Measurements from ENCODE around the gene HDAC7.
"Not testable (repeated sequence)": the region's sequence is repeated elsewhere in the genome, so short reads cannot be mapped to it uniquely, and the experiment has no call there.

Gene HDAC7

GRCh38 chr12:47849261-47849660 lies 29.6 kb upstream of the HDAC7 start:
- no peak for DNase-seq (ENCODE audit: low read depth in 2 of 2)

- DNase-seq (ENCODE audit: low read depth in 2 of 2), result no peak
These were observed 29.1 kb upstream of the HDAC7 start for GRCh38 chr12:47848853-47849252.

DNA sequence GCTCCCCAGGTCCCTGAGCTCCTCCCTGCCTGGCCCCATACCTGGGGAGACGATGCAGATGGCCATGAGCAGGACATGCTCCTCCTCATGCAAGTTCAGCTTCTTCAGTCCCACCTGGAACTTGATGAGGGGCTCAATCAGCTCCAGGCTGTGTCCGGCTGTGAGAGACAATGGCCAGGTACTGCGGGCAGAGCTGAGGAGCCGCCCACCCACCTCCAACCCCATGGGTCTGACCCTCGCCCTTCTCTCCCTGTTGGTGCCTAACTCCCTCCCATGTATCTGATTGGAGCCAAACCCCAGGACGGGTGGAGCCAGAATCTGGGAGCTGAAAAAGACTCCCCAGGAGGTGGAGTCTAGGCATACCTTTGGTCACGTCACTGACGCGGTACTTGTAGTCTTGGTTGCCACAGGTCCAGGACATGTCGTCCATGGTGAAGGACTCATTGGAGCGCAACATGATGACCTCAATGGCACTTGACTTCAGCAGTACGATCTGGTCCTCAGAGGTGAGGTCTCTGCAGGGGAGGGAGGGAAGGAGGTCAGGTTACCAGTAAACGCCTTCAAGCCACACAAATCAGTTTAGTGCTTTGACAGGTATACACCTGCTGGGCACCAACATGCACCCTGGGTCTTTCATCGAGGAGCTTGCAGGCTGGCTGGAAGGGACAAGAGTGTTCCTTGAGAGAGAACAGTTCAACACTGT lies 26.7 kb upstream of the HDAC7 start:
- DNase-seq (ENCODE audit: low read depth in 2 of 2), result no peak

GRCh38 chr12:47845081-47845480 lies 25.4 kb upstream of the HDAC7 start:
- no peak for DNase-seq (ENCODE audit: low read depth in 2 of 2)

GRCh38 chr12:47844264-47845019 lies 24.7 kb upstream of the HDAC7 start:
- DNase-seq (ENCODE audit: low read depth in 2 of 2), result no peak

DNA sequence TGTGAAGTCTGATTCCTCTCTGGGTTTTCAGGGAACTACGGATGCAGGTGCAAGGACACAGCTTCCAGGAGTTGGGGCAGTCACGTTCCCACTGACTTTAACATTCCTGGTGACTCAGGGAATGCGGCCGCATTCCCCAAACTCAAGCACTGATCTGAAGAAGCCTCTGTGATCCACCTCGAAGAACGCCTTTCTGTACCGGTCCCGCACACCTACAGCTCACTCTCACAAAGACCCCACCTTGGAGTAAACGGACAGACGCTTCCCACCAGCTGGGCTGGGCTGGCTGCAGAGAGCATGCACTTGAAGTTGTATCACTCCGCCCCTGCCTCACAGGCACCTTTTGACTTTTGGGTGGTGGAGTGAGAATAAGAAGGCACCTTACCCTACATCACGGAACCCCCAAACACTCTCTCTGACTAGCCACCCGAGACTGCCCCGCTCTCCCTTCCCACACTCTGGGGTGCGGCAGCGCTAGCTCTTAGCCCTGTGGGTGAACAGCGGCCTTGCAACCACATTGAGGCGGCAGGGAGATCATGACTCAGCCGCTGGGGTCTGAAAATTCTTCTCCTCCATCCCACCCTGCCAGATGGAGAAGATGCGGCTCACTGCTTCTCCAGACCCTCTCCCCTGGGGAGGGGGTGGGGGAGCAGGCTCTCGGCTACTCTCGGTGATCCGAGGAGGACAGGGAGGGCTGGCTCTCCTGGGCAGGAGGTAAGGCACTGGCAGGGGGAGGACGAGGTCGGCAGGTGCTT lies 23.7 kb upstream of the HDAC7 start:
- no peak for DNase-seq (ENCODE audit: low read depth in 2 of 2)

- DNase-seq (ENCODE audit: low read depth in 2 of 2), result not testable (repeated sequence)
These were observed 22.8 kb upstream of the HDAC7 start for GRCh38 chr12:47842543-47842942.

DNA sequence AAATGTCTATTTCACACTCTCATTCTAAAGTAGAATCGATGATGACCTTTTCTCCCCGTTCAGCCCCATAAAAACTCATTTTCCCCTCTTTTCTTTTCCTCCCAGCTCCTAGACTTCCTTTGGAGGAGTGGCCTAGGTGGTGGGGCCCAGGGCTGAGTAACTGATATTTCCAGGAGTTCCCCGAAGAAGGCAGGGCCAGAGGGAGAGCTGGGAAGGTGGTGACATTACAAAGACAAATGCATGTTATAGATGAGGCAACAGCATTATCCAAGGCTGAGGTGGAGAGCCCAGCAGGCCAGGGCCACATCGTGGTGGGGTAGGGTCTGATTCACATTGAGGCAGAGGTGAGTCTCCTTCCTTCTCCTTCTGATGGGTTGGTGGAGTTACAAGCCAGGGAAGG lies 22.2 kb upstream of the HDAC7 start:
- DNase-seq (ENCODE audit: low read depth in 2 of 2), result no peak

DNA sequence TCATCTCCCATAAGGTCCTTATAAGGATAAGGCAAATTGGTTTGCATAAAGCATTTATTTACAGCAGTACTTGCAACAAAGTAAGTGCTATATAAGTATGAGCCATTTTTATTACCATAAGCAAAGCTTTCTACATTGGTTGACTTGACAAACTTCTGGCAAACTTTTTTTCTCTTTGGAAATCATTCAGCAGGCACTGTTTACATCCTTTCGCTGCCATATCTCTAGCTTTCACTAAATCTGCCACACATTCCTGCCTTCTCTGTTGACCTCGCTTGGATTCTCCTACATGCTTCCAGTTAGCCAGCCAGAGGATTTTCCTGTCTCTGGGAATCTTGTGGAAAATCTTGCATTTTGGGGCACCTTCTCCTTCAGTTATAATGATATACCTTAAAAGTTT lies 21.8 kb upstream of the HDAC7 start:
- no peak for DNase-seq (ENCODE audit: low read depth in 2 of 2)

DNA sequence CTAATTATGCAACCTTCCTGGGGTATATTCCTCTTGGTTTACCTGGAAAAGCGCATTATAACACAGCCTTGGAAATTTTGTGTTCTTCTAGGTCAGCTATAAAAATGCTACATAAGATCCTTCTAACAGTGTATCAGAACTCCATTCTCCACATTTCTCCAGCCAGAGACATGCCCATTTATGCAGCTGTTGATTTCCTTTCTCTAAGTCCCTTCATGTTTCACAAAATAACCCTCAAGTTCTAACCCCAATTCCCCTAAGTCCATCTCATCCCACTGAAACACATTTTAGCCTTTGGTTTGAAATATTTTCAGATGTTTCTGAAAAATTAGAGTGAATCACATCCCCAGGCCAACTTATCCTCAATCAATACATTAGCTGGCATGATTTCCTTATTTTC lies 20.9 kb upstream of the HDAC7 start:
- DNase-seq (ENCODE audit: low read depth in 2 of 2), result no peak

- DNase-seq (ENCODE audit: low read depth in 2 of 2), result no peak
These were observed 19.6 kb upstream of the HDAC7 start for GRCh38 chr12:47839214-47839876.

GRCh38 chr12:47838286-47838931 lies 18.7 kb upstream of the HDAC7 start:
- no peak for DNase-seq (ENCODE audit: low read depth in 2 of 2)

DNA sequence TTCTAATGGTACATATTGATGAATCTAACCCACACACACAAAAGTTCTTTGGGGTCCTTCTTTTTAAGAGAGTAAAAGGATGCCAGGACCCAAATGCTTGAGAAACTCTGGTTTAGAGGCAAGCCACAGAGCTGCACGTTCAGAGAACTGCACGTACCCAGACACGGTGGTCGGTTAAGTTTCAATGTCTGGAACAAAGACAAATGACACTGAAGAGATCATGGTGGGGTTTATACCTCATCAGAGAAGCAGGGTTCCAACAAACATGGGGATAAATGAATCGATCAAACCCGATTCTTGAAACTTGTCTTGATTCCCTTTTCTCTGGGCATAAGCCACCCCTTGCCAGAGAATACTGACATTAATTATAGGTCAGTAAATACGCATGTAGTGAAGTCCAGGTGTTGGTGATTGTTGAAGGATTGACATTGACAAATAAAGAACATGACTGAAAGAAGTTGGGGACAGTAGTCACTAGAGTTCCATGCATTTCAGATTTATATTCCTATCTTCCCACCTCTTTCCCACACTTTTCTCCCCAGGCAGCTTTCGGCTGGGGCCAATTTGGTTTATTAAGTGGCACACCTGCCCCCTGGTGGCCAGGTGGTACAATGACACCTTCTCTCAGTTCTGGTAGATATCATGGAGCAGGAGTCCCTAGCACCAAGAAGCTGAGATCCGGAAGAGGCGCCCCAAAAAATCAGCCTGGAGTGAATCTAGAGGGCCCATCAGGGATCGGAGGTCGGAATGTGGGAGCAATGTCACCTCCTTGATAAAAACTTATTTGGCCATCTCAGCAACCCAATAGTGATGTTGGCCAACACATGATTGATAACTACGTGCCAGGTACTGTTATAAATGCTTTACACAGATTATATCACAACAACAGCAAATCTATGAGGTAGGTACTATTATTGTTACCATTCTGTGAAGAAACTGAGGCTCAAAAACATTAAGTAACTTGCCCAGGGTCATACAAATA lies 17.8 kb upstream of the HDAC7 start:
- DNase-seq (ENCODE audit: low read depth in 2 of 2), result no peak

GRCh38 chr12:47835831-47836155 lies 16.1 kb upstream of the HDAC7 start:
- no peak for DNase-seq (ENCODE audit: low read depth in 2 of 2)

DNA sequence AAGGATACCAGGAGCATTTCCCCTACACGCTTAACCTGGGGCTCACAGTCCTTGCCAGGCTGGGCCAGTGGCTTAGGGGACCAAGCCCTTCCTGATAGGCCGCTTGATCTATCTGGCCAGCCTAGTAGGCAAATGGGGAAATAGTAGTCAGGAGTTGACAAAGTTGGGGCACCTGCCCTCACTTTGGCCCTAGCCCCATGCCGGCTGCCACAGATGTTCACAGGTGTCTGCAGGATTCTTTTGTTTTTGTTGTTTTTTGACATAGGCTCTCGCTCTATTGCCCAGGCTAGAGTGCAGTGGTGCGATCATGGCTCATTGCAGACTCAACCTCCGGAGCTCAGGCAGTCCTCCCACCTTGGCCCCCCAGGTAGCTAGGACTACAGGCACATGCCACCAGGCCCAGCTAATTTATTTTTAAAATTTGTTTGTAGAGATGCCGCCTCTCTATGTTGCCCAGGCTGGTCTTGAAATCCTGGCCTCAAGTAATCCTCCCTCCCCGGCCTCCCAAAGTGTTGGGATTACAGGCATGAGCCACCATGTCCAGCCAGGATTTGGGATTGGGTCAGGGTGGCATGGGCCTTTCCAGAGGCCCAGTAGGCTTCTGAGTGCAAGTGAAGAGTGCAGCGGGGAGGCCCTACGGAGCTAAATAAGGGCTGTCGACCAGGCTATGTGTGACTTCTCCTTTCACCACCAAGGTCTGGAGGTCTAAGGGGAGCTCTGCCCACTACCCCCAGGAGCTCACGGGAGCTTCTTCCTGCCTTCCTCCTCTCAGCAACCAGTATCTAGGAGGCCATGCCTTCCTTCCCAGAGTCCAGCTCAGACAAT lies 15.5 kb upstream of the HDAC7 start:
- DNase-seq (ENCODE audit: low read depth in 2 of 2), result no peak

DNA sequence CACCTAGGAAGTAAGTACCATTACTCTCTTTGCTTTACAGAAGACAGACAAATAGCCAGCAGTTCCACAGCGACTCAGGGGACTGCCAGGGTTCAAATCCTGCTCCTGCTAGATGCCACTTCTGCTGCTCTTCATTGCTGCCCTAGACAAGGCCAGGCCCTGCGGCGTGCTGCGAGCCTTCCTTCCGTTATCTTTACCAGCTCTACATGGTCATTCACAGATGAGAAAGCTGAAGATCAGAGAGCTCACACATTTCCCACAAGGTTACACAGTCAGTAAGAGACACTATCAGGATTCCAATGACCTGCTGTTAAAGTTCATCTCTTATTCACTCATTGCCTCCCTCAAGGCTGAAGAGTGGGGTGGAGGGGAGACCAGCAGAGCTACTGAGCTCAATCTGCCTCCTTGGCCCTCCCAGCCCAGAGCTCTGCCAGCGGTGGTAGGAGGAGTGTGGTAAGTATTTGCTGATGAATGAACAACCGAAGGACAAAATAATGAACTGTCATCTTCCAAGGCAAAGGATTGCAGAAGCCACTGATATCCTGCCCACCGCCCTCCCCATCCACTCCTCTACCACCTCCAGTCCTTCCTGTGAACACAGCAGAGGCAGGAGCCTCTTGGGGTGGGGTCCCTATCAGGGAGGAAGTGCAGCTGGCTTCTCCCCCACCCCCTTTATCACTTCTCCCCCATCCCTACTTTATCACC lies 14.6 kb upstream of the HDAC7 start:
- no peak for DNase-seq (ENCODE audit: low read depth in 2 of 2)

DNA sequence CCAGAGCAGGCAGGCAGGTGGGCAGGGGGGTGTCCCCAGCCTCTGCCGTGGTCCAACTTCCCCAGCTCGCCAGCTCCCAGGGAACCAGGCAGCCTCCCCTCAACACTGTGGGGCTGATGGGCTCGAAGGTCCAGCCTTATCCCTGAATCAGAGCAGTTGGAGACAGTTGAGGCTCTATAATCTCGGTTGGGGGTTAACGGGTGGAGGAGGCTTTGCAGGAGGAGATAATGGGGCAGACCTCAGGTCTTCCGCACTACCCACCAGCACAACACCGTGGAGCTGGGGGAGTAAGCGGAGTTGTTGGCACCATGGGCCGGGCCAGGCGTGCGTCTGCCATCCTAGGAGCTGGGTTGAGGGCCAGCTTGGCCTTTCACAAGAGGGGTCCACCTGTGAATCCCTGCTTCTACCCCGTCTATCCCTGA lies 13.9 kb upstream of the HDAC7 start:
- no peak for DNase-seq (ENCODE audit: low read depth in 2 of 2)

DNA sequence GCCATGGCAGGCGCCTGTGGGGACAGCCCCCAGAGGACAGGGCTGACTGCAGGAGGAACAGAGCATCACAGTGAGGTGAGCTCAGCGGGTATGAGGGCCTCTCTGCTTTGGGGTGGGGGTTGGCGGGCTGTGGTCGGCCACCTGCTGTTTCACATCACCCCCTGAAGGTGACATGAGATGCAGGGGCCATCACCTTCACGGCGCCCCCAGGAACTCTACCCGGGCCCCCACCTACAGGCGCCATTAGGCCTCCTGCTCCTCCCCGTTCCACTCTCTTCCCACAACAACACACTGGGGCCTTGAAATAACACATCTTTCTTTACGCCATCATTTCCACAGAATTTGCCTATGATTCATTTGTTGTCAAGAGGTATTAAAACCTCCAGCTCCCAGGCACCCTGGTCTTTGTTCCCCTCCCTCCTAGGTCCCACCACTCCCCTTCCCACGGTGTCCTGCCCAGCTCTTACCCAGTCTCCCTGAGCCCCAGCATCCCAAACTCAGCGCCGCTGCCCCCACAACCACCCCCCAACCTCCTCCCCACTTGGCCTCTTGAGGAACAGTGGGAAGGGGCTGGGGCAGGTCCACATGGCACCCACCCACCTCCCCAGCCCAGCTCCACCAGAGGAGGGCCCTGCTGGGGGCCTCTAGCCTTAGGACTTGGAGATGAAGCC lies 12.7 kb upstream of the HDAC7 start:
- DNase-seq (ENCODE audit: low read depth in 2 of 2), result no peak

DNA sequence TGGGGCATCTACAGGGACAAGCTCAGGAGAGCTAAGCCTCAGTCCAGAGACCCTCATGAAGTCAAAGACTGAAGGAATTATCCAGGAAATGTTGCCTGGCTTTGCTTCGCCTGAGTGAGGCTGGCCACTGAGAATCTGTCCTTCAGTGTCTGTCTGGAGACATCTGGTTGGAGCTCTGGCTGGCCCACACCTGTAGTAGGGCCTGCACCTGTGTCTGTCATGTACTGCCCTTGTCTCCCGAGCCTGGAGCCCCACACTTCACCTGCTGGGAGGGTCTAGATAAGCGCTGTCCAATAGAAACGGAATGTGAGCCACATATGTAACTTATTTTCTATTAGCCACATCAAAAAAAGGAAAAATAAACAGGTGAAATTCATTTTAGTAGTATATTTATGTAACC lies 9.9 kb upstream of the HDAC7 start:
- no peak for DNase-seq (ENCODE audit: low read depth in 2 of 2)

Measured in activated CD8-positive, alpha-beta memory T cell treated with anti-CD3 and anti-CD28 coated beads for 4 hours (primary cell).